ENCODE data around the gene SAMD4A.

DNA sequence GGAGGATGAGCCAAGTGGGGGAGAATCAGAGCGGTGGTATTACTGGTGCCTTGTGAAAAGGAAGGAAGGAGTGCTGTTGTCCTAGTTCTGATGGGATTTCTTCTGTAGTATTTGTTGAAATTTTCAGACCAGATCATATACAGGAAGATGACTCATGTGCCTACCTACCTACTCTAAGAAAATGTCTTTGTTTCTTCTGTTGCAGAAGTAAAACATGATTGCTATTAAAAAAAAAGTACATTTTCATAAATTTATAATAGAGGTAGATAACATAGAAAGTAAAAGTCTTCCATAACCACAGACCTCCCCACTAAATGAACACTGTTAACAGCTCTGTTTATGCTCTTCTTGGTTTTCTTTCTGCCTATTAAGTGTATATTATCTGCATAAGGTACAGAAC is 26.9 kb downstream of the SAMD4A start:
- TF ChIP-seq, protein P1, sequence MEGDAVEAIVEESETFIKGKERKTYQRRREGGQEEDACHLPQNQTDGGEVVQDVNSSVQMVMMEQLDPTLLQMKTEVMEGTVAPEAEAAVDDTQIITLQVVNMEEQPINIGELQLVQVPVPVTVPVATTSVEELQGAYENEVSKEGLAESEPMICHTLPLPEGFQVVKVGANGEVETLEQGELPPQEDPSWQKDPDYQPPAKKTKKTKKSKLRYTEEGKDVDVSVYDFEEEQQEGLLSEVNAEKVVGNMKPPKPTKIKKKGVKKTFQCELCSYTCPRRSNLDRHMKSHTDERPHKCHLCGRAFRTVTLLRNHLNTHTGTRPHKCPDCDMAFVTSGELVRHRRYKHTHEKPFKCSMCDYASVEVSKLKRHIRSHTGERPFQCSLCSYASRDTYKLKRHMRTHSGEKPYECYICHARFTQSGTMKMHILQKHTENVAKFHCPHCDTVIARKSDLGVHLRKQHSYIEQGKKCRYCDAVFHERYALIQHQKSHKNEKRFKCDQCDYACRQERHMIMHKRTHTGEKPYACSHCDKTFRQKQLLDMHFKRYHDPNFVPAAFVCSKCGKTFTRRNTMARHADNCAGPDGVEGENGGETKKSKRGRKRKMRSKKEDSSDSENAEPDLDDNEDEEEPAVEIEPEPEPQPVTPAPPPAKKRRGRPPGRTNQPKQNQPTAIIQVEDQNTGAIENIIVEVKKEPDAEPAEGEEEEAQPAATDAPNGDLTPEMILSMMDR (IDR thresholded peaks at IDR 0.05) = no peak
- no peak for TF ChIP-seq POLR2A (IDR thresholded peaks at IDR 0.05)
- no peak for TF ChIP-seq POLR2AphosphoS5 (IDR thresholded peaks at IDR 0.05)

Data from stomach (tissue), 4 donors.